PC-9 (cell line): ENCODE measurements around the gene OBSL1. TPM values are rescaled to one million over a fixed set of nuclear protein-coding genes. Genes with fewer than 3 reads are reported as not detected.

Experiments used
- BruUV-seq: library from RNA; stranded (reverse); fragments of 400-500 nt; replicated peaks from 2 replicates; lab custom pipeline; 2021; lab: Mats Ljungman, UMichigan
- CTCF ChIA-PET: fragments of 300-600 bp; sonication (Branson Sonifier 250); formaldehyde crosslinking; loops from one replicate; lab custom pipeline; 2022; ENCODE audit warnings: antibody characterized with exemption; lab: Charles Lee
- POLR2A ChIA-PET: fragments of 300-600 bp; sonication (Branson Sonifier 250); formaldehyde crosslinking; loops from one replicate; lab custom pipeline; 2022; ENCODE audit warnings: antibody characterized with exemption; ENCODE audit not compliant: unreplicated experiment; lab: Charles Lee
- DNase-seq, 2 experiments: peaks; one replicate each; pipeline versions ENCODE4 v3.0.0 to v3.0.0-alpha.2; 2015 to 2022; ENCODE audit warnings: mixed read lengths in 1 of 2
- H2AFZ ChIP-seq: fragments of 200-600 bp; sonication (generic); 2 replicates; pipeline ENCODE4 v1.8.1; 2017; ENCODE audit warnings: antibody characterized with exemption
- H3F3A ChIP-seq: fragments of 200-600 bp; sonication (generic); 2 replicates; pipeline ENCODE4 v1.8.1; 2017; ENCODE audit warnings: antibody characterized with exemption, mild to moderate bottlenecking, low read depth; ENCODE audit not compliant: insufficient read depth
- H3K27ac ChIP-seq: fragments of 200-600 bp; sonication (generic); 2 replicates; pipeline ENCODE4 v1.6.1; 2016; ENCODE audit warnings: mixed run types
- H3K27me3 ChIP-seq: fragments of 200-600 bp; sonication (generic); 2 replicates; pipeline ENCODE4 v1.6.1; 2016; ENCODE audit warnings: low read depth, mixed run types; ENCODE audit not compliant: insufficient read depth
- H3K36me3 ChIP-seq: fragments of 200-600 bp; sonication (generic); 2 replicates; pipeline ENCODE4 v1.6.1; 2016; ENCODE audit warnings: low read depth, mixed run types
- H3K4me1 ChIP-seq: fragments of 200-600 bp; sonication (generic); replicated peaks from 2 replicates; pipeline ENCODE4 v1.6.1; 2016; ENCODE audit warnings: mixed run types; ENCODE audit not compliant: insufficient read depth
- H3K4me2 ChIP-seq: fragments of 200-600 bp; sonication (generic); 2 replicates; pipeline ENCODE4 v1.6.1; 2017; ENCODE audit warnings: mixed run types
- H3K4me3 ChIP-seq: fragments of 200-600 bp; sonication (generic); 2 replicates; pipeline ENCODE4 v1.6.1; 2016; ENCODE audit warnings: mixed run types
- H3K79me2 ChIP-seq: fragments of 200-600 bp; sonication (generic); 2 replicates; pipeline ENCODE4 v1.6.1; 2017; ENCODE audit warnings: low read depth, mixed run types
- H3K9me2 ChIP-seq: fragments of 200-600 bp; sonication (generic); 2 replicates; pipeline ENCODE4 v1.8.1; 2017; ENCODE audit warnings: mild to moderate bottlenecking; ENCODE audit not compliant: insufficient read depth
- H3K9me3 ChIP-seq: fragments of 200-600 bp; sonication (generic); 2 replicates; pipeline ENCODE4 v1.8.1; 2016; ENCODE audit warnings: low read depth; ENCODE audit not compliant: insufficient read depth
- H4K20me1 ChIP-seq: fragments of 200-600 bp; sonication (generic); 2 replicates; pipeline ENCODE4 v1.8.1; 2017; ENCODE audit not compliant: insufficient read depth
- CTCF ChIP-seq: fragments of 200-600 bp; sonication (generic); conservative IDR thresholded peaks from 2 replicates; pipeline ENCODE4 v1.6.1; 2017; ENCODE audit warnings: mixed run types, antibody characterized with exemption, mild to moderate bottlenecking, moderate library complexity
- EZH2 ChIP-seq: fragments of 200-600 bp; sonication (generic); IDR thresholded peaks from 2 replicates; pipeline ENCODE4 v1.8.0; 2017; ENCODE audit warnings: antibody characterized with exemption, low read depth
- intact Hi-C: fragments of 100-400 bp; cut with micrococcal nuclease; formaldehyde crosslinking; loops from one replicate; pipeline ENCODE4 v1.10.0; 2022; ENCODE audit not compliant: unreplicated experiment
- total RNA-seq: library from RNA; stranded (reverse); gene quantifications from 2 replicates; pipeline ENCODE4 v1.2.3, GENCODE V29; 2021

Gene OBSL1
- total RNA-seq, 1 experiment from 2014 or later = 110 TPM

- Histone ChIP-seq H3K36me3 (no peaks in the 10 kb centered on the region), H3K4me1 (no peaks in the 10 kb centered on the region), H2AFZ (no peak overlapping the region), H3K9me3 (no peaks in the 10 kb centered on the region), H3K4me3 (no peak overlapping the region), H3F3A (no peaks in the 10 kb centered on the region), H3K79me2 (no peaks in the 10 kb centered on the region), H4K20me1 (no peaks in the 10 kb centered on the region), H3K27me3 (peaks cover 79% of the 10 kb centered on the region), H3K4me2 (no peak overlapping the region), H3K27ac (no peak overlapping the region), H3K9me2 (no peaks in the 10 kb centered on the region)
- BruUV-seq = no TSS peak
- ChIA-PET POLR2A (no interaction called here), CTCF (interaction anchor here (0.6 kb wide), 1 partner anchor 47 kb away, joined by 3 read pairs; no protein-coding TSS in a partner anchor)
- no peak for TF ChIP-seq EZH2
- no peak for TF ChIP-seq CTCF
- DNase-seq = no peak
- intact Hi-C loops = no loop called here
These were observed 56.5 kb downstream of the OBSL1 start for GRCh38 chr2:219514836-219515235.

DNA sequence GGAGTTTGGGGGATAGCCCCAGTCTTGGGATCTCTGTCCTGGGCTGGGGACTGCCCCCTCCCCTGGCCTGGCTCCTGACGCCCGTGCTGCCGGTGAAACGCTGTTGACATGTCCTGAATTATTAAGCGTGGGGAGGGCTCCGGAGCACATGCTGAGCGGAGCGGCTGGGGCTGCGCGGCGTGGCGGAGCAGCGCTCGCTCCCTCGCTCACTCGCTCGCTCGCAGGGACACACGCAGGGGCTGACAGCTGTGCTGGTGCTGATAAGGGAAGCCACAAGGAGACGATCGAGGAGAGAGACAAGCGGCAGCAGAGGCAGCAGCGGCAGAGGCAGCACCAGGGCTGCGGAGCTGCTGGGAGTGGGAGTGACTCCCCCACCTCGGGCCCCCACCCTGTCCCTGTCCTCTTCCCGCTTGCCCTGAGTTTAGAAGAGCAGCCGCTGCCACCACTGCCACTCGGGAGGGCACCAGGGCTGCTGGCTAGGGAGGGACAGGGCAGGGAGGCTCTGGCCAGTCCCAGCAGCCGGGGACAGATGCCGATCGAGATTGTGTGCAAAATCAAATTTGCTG, 57.1 kb downstream of the OBSL1 start, which contains the start of gene ASIC4:
TSS of gene ASIC4 (plus strand) at position 287 of the 566 bp plus-strand sequence. CDS start at position 530, 243 bp downstream.
- no peak for TF ChIP-seq EZH2
- TF ChIP-seq CTCF = no peak
- H3K4me2 ChIP-seq = no peak within 1 kb of the TSS

GRCh38 chr2:219513787-219514186, 57.6 kb downstream of the OBSL1 start:
- ChIA-PET CTCF (no interaction called here), POLR2A (interaction anchor here (0.5 kb wide), 1 partner anchor 122 kb away, joined by 3 read pairs; no protein-coding TSS in a partner anchor)
- H3K27ac ChIP-seq = no peak overlapping the region
- H2AFZ ChIP-seq = no peak overlapping the region
- no peak overlapping the region for H3K4me2 ChIP-seq
- no peaks in the 10 kb centered on the region for H3F3A ChIP-seq
- intact Hi-C loops = no loop called here
- TF ChIP-seq EZH2 (no peak), CTCF (no peak)
- no peaks in the 10 kb centered on the region for H3K4me1 ChIP-seq
- no TSS peak for BruUV-seq
- no peak overlapping the region for H3K4me3 ChIP-seq
- H4K20me1 ChIP-seq = no peaks in the 10 kb centered on the region
- H3K79me2 ChIP-seq = no peaks in the 10 kb centered on the region
- no peak for DNase-seq
- H3K9me3 ChIP-seq = no peaks in the 10 kb centered on the region
- no peaks in the 10 kb centered on the region for H3K36me3 ChIP-seq
- peaks cover 79% of the 10 kb centered on the region for H3K27me3 ChIP-seq
- H3K9me2 ChIP-seq = no peaks in the 10 kb centered on the region

More for the DNA sequence above, 57.1 kb downstream of the OBSL1 start, which contains the start of gene ASIC4:
- intact Hi-C loops = no loop called here
- H2AFZ ChIP-seq = no peak within 1 kb of the TSS
- ChIA-PET POLR2A (interaction anchor here (0.5 kb wide), 1 partner anchor 122 kb away, joined by 3 read pairs; no protein-coding TSS in a partner anchor), CTCF (interaction anchor here (0.6 kb wide), 1 partner anchor 48 kb away, joined by 3 read pairs; no protein-coding TSS in a partner anchor)
- no TSS peak for BruUV-seq
- no peak within 1 kb of the TSS for H3K27ac ChIP-seq
- no peak for DNase-seq
- peaks cover 79% of the 10 kb centered on the region for H3K27me3 ChIP-seq
- H3K9me3 ChIP-seq = no peaks in the 10 kb centered on the region
- H3K4me1 ChIP-seq = no peaks in the 10 kb centered on the region
- H3K79me2 ChIP-seq = no peaks in the 10 kb centered on the region
- H3K36me3 ChIP-seq = no peaks in the 10 kb centered on the region
- H3K4me3 ChIP-seq = no peak within 1 kb of the TSS
- no peaks in the 10 kb centered on the region for H4K20me1 ChIP-seq
- H3K9me2 ChIP-seq = no peaks in the 10 kb centered on the region
- no peaks in the 10 kb centered on the region for H3F3A ChIP-seq
